H9 (cell line): ENCODE measurements around the gene NAIF1. TPM values are rescaled to one million over a fixed set of nuclear protein-coding genes. Genes with fewer than 3 reads are reported as not detected.

Experiments used
- DNase-seq: peaks from one replicate; pipeline ENCODE4 v3.0.0-alpha.2; 2017
- H2AFZ ChIP-seq: one replicate; pipeline ENCODE4 v1.6.1; 2013; ENCODE audit warnings: mild to moderate bottlenecking, low read length, control low read depth, moderate library complexity
- H2AK5ac ChIP-seq: 2 replicates; pipeline ENCODE4 v1.6.1; 2013; ENCODE audit warnings: low read length, control low read depth, mixed read lengths; ENCODE audit not compliant: insufficient read length
- H2BK120ac ChIP-seq: one replicate; pipeline ENCODE4 v1.6.1; 2013; ENCODE audit warnings: low read depth, mild to moderate bottlenecking, low read length, control low read depth, inconsistent platforms; ENCODE audit not compliant: poor library complexity, severe bottlenecking
- H2BK12ac ChIP-seq: 2 replicates; pipeline ENCODE4 v1.6.1; 2013; ENCODE audit warnings: low read length, control low read depth, mixed read lengths, low read depth; ENCODE audit not compliant: insufficient read length
- H2BK15ac ChIP-seq: 2 replicates; pipeline ENCODE4 v1.6.1; 2013; ENCODE audit warnings: low read depth, low read length, control low read depth
- H2BK20ac ChIP-seq: one replicate; pipeline ENCODE4 v1.6.1; 2013; ENCODE audit warnings: low read depth, mild to moderate bottlenecking, low read length, control low read depth, inconsistent platforms; ENCODE audit not compliant: poor library complexity, severe bottlenecking
- H2BK5ac ChIP-seq: 2 replicates; pipeline ENCODE4 v1.6.1; 2013; ENCODE audit warnings: low read length, control low read depth, mixed read lengths; ENCODE audit not compliant: insufficient read length
- H3K14ac ChIP-seq: 2 replicates; pipeline ENCODE4 v1.6.1; 2013; ENCODE audit warnings: low read length, control low read depth; ENCODE audit not compliant: insufficient read depth
- H3K18ac ChIP-seq: 2 replicates; pipeline ENCODE4 v1.6.1; 2013; ENCODE audit warnings: low read depth, mild to moderate bottlenecking, mixed read lengths, low read length, control low read depth; ENCODE audit not compliant: insufficient read length
- H3K23ac ChIP-seq: 2 replicates; pipeline ENCODE4 v1.6.1; 2013; ENCODE audit warnings: low read length, control low read depth, mixed read lengths, low read depth; ENCODE audit not compliant: insufficient read length
- H3K23me2 ChIP-seq: 2 replicates; pipeline ENCODE4 v1.6.1; 2013; ENCODE audit warnings: low read depth, mild to moderate bottlenecking, mixed read lengths, low read length, control low read depth; ENCODE audit not compliant: insufficient read length, poor library complexity, severe bottlenecking
- H3K27ac ChIP-seq: 2 replicates; pipeline ENCODE4 v1.5.1; 2013; ENCODE audit warnings: low read length, control low read depth, mixed read lengths, low read depth; ENCODE audit not compliant: insufficient read length
- H3K27me3 ChIP-seq: 2 replicates; pipeline ENCODE4 v1.6.1; 2013; ENCODE audit warnings: low read length, control low read depth, inconsistent platforms; ENCODE audit not compliant: insufficient read depth
- H3K4ac ChIP-seq: 2 replicates; pipeline ENCODE4 v1.6.1; 2013; ENCODE audit warnings: low read depth, mild to moderate bottlenecking, control low read depth, inconsistent platforms, low read length, moderate library complexity
- H3K4me1 ChIP-seq: 2 replicates; pipeline ENCODE4 v1.6.1; 2013; ENCODE audit warnings: low read length, control low read depth, inconsistent platforms; ENCODE audit not compliant: insufficient read depth
- H3K4me2 ChIP-seq: 2 replicates; pipeline ENCODE4 v1.6.1; 2013; ENCODE audit warnings: low read length, control low read depth, mixed read lengths; ENCODE audit not compliant: insufficient read length, insufficient read depth
- H3K56ac ChIP-seq: 2 replicates; pipeline ENCODE4 v1.6.1; 2013; ENCODE audit warnings: low read depth, mild to moderate bottlenecking, mixed read lengths, low read length, control low read depth; ENCODE audit not compliant: insufficient read length
- H3K79me1 ChIP-seq: 2 replicates; pipeline ENCODE4 v1.6.1; 2013; ENCODE audit warnings: low read depth, mild to moderate bottlenecking, moderate library complexity, low read length, control low read depth, inconsistent platforms; ENCODE audit not compliant: insufficient read depth, poor library complexity, severe bottlenecking
- H3K79me2 ChIP-seq: 2 replicates; pipeline ENCODE4 v1.6.1; 2013; ENCODE audit warnings: low read length, control low read depth, inconsistent platforms; ENCODE audit not compliant: insufficient read depth
- H3K9ac ChIP-seq: 2 replicates; pipeline ENCODE4 v1.6.1; 2013; ENCODE audit warnings: low read length, control low read depth, mixed read lengths; ENCODE audit not compliant: insufficient read length; ENCODE audit errors: extremely low read depth
- H3K9me3 ChIP-seq: one replicate; pipeline ENCODE4 v1.6.1; 2013; ENCODE audit warnings: low read depth, low read length, inconsistent platforms; ENCODE audit not compliant: control insufficient read depth
- H3T11ph ChIP-seq: one replicate; pipeline ENCODE4 v1.6.1; 2013; ENCODE audit warnings: mild to moderate bottlenecking, low read length, control low read depth, inconsistent platforms
- H4K20me1 ChIP-seq: one replicate; pipeline ENCODE4 v1.6.1; 2013; ENCODE audit not compliant: control insufficient read depth, insufficient read length, insufficient read depth
- H4K5ac ChIP-seq: 2 replicates; pipeline ENCODE4 v1.6.1; 2013; ENCODE audit warnings: low read depth, mild to moderate bottlenecking, mixed read lengths, low read length, control low read depth; ENCODE audit not compliant: insufficient read length
- H4K8ac ChIP-seq: replicated peaks from 2 replicates; pipeline ENCODE4 v1.6.1; 2013; ENCODE audit warnings: low read length, control low read depth, mixed read lengths, low read depth; ENCODE audit not compliant: insufficient read length
- H4K91ac ChIP-seq: 2 replicates; pipeline ENCODE4 v1.6.1; 2013; ENCODE audit warnings: low read depth, mild to moderate bottlenecking, moderate library complexity, mixed read lengths, low read length, control low read depth; ENCODE audit not compliant: insufficient read length
- H3K27ac Mint-ChIP-seq, 3 experiments: 2 replicates in 2 of 3; 3 replicates in 1 of 3; pipeline ENCODE4 v1.8.0; 2020 to 2021; ENCODE audit warnings: mixed read lengths in 3 of 3, mild to moderate bottlenecking in 1 of 3, moderate library complexity in 1 of 3
- H3K27me3 Mint-ChIP-seq: 2 replicates; pipeline ENCODE4 v1.8.0; 2021; ENCODE audit warnings: low read depth, mild to moderate bottlenecking, moderate library complexity, mixed read lengths
- H3K36me3 Mint-ChIP-seq, 3 experiments: 2 replicates in 2 of 3; 3 replicates in 1 of 3; pipeline ENCODE4 v1.8.0; 2020 to 2021; ENCODE audit warnings: low read depth in 3 of 3, mixed read lengths in 3 of 3; ENCODE audit not compliant: insufficient read depth in 1 of 3
- H3K4me1 Mint-ChIP-seq, 2 experiments: 2 replicates each; pipeline ENCODE4 v1.8.0; 2020; ENCODE audit warnings: mixed read lengths in 2 of 2
- H3K4me3 Mint-ChIP-seq, 2 experiments: 2 replicates in 1 of 2; 3 replicates in 1 of 2; pipeline ENCODE4 v1.8.0; 2020 to 2021; ENCODE audit warnings: mild to moderate bottlenecking in 2 of 2, mixed read lengths in 2 of 2, moderate library complexity in 1 of 2
- H3K9me3 Mint-ChIP-seq, 2 experiments: 2 replicates in 1 of 2; 3 replicates in 1 of 2; pipeline ENCODE4 v1.8.0; 2020; ENCODE audit warnings: mild to moderate bottlenecking in 2 of 2, mixed read lengths in 2 of 2, moderate library complexity in 1 of 2
- CTCF ChIP-seq: fragments of 200-600 bp; sonication (generic); conservative IDR thresholded peaks from 3 replicates; pipeline ENCODE4 v1.8.0; 2021; ENCODE audit warnings: antibody characterized with exemption, mild to moderate bottlenecking
- WGBS: extraction: QIAGEN DNeasy Blood & Tissue Kit; methylation state at CpG from one replicate; pipeline ENCODE4 v1.1.7; 2013; ENCODE audit warnings: missing lambda C conversion rate, low lambda C conversion rate, mixed read lengths; ENCODE audit not compliant: insufficient read length; ENCODE audit errors: extremely low coverage; 5-methylcytosine and 5-hydroxymethylcytosine counted together
- total RNA-seq: library from RNA; stranded (reverse); gene quantifications from 2 replicates; pipeline ENCODE4 v1.2.1, GENCODE V29; 2021

Gene NAIF1
- total RNA-seq, 1 experiment from 2014 or later: 6.3 TPM

- Histone ChIP-seq H3K4me1 (no peaks in the 10 kb centered on the region), H3K18ac (no peak overlapping the region), H3K56ac (no peak overlapping the region), H2BK20ac (no peak overlapping the region), H3K4ac (no peak overlapping the region), H4K5ac (no peak overlapping the region), H4K91ac (no peak overlapping the region), H3T11ph (no peak overlapping the region), H2AFZ (no peak overlapping the region), H3K23ac (no peak overlapping the region), H3K14ac (no peak overlapping the region), H2BK5ac (no peak overlapping the region), H3K79me2 (no peaks in the 10 kb centered on the region), H2BK12ac (no peak overlapping the region), H3K4me2 (no peak overlapping the region), H2AK5ac (no peak overlapping the region), H3K23me2 (no peaks in the 10 kb centered on the region), H3K27ac (no peak overlapping the region), H3K9ac (no peak overlapping the region), H3K79me1 (no peaks in the 10 kb centered on the region), H3K27me3 (no peaks in the 10 kb centered on the region), H2BK15ac (no peak overlapping the region), H3K9me3 (no peaks in the 10 kb centered on the region), H4K8ac (no peak overlapping the region), H2BK120ac (no peak overlapping the region), H4K20me1 (no peaks in the 10 kb centered on the region)
- Mint-ChIP-seq H3K9me3 (no peaks in the 10 kb centered on the region), H3K27me3 (no peaks in the 10 kb centered on the region), H3K36me3 (no peaks in the 10 kb centered on the region), H3K27ac (peak overlapping the region in 1 of 3 experiments; percentile 77; a peak in 1 of 7 replicates), H3K4me3 (no peak overlapping the region), H3K4me1 (peaks cover 5% of the 10 kb centered on the region in 2 experiments; a peak in 2 of 4 replicates)
- no CpG with 5 or more reads among the region's 4 CpGs for WGBS
- DNase-seq: no peak
- TF ChIP-seq CTCF: no peak
These were observed 33.5 kb downstream of the NAIF1 start for GRCh38 chr9:128033609-128034008.
